GM23248 (cell line): ENCODE data around the gene LMNB1. TPM values are rescaled to one million over a fixed set of nuclear protein-coding genes. Genes with fewer than 3 reads are reported as not detected.

Experiments used
- DNase-seq: peaks from one replicate; pipeline ENCODE4 v3.0.0-alpha.2; 2015
- H2AFZ ChIP-seq: fragments of 200-600 bp; sonication (generic); 2 replicates; pipeline ENCODE4 v1.6.1; 2016; ENCODE audit warnings: antibody characterized with exemption
- H3F3A ChIP-seq: fragments of 200-600 bp; sonication (generic); 2 replicates; pipeline ENCODE4 v1.6.1; 2016; ENCODE audit warnings: mild to moderate bottlenecking, antibody characterized with exemption, mixed run types; ENCODE audit not compliant: insufficient read depth
- H3K27ac ChIP-seq: fragments of 200-600 bp; sonication (generic); 2 replicates; pipeline ENCODE4 v1.5.1; 2016; ENCODE audit warnings: mild to moderate bottlenecking
- H3K27me3 ChIP-seq: fragments of 200-600 bp; sonication (generic); replicated peaks from 2 replicates; pipeline ENCODE4 v1.6.1; 2016; ENCODE audit warnings: mild to moderate bottlenecking; ENCODE audit not compliant: insufficient read depth
- H3K36me3 ChIP-seq: fragments of 200-600 bp; sonication (generic); 2 replicates; pipeline ENCODE4 v1.6.1; 2016; ENCODE audit warnings: low read depth, mild to moderate bottlenecking
- H3K4me1 ChIP-seq: fragments of 200-600 bp; sonication (generic); 2 replicates; pipeline ENCODE4 v1.6.1; 2016; ENCODE audit warnings: mild to moderate bottlenecking; ENCODE audit not compliant: insufficient read depth
- H3K4me2 ChIP-seq: fragments of 200-600 bp; sonication (generic); one replicate; pipeline ENCODE4 v1.6.1; 2016; ENCODE audit warnings: mild to moderate bottlenecking; ENCODE audit not compliant: unreplicated experiment
- H3K4me3 ChIP-seq: fragments of 200-600 bp; sonication (generic); 2 replicates; pipeline ENCODE4 v1.5.1; 2016; ENCODE audit warnings: mild to moderate bottlenecking
- H3K79me2 ChIP-seq: fragments of 200-600 bp; sonication (generic); 2 replicates; pipeline ENCODE4 v1.6.1; 2016; ENCODE audit warnings: mild to moderate bottlenecking; ENCODE audit not compliant: insufficient read depth
- H3K9ac ChIP-seq: fragments of 200-600 bp; sonication (generic); 2 replicates; pipeline ENCODE4 v1.6.1; 2016; ENCODE audit warnings: mild to moderate bottlenecking
- H3K9me2 ChIP-seq: fragments of 200-600 bp; sonication (generic); 2 replicates; pipeline ENCODE4 v1.6.1; 2016; ENCODE audit warnings: mixed run types, mild to moderate bottlenecking, moderate library complexity; ENCODE audit not compliant: insufficient read depth
- H3K9me3 ChIP-seq: fragments of 200-600 bp; sonication (generic); one replicate; pipeline ENCODE4 v1.6.1; 2017; ENCODE audit warnings: low read depth
- H4K20me1 ChIP-seq: fragments of 200-600 bp; sonication (generic); 2 replicates; pipeline ENCODE4 v1.6.0; 2016; ENCODE audit not compliant: insufficient read depth
- EZH2 ChIP-seq: fragments of 200-600 bp; sonication (generic); IDR thresholded peaks from 2 replicates; pipeline ENCODE4 v1.6.1; 2018; ENCODE audit warnings: antibody characterized with exemption, mild to moderate bottlenecking; ENCODE audit not compliant: insufficient read depth, poor library complexity, severe bottlenecking
- EZH2phosphoT487 ChIP-seq: fragments of 200-600 bp; sonication (generic); IDR thresholded peaks from 2 replicates; pipeline ENCODE4 v1.6.1; 2018; ENCODE audit warnings: antibody characterized with exemption, moderate library complexity, mild to moderate bottlenecking, low read depth; ENCODE audit not compliant: insufficient read depth
- WGBS, 2 experiments: methylation state at CpG; one replicate each; pipeline ENCODE4 v1.1.6; 2015 to 2017; ENCODE audit warnings: low lambda C conversion rate in 2 of 2, low coverage in 1 of 2; ENCODE audit errors: missing lambda C conversion rate in 2 of 2; 5-methylcytosine and 5-hydroxymethylcytosine counted together
- in situ Hi-C: fragments of 300-500 bp; cut with MboI; formaldehyde crosslinking; loops from 2 replicates; pipeline ENCODE4 v1.15.0; 2020
- polyA plus RNA-seq: library from polyadenylated mRNA; unstranded; fragments of >200 nt; fragmentation: Nextera tagmentation; extraction: Ambion mirVana; gene quantifications from 2 replicates; pipeline ENCODE4 v1.2.1, GENCODE V29; 2016
- total RNA-seq: library from RNA; depleted of rRNA; stranded (reverse); fragments of >200 nt; shearing (Covaris generic); gene quantifications from 2 replicates; pipeline ENCODE4 v1.2.3, GENCODE V29; 2014

The LMNB1 gene
- total and polyA plus RNA-seq, 2 experiments from 2014 or later: 4.3 to 44.1 TPM

GRCh38 chr5:126816649-126817048, 39.7 kb downstream of the LMNB1 start:
- H4K20me1 ChIP-seq: no peaks in the 10 kb centered on the region
- TF ChIP-seq EZH2phosphoT487: no peak
- no peak for TF ChIP-seq EZH2
- H3K79me2 ChIP-seq: peaks cover 10% of the 10 kb centered on the region; the same call in 1 of the 2 replicates
- H3K27ac ChIP-seq: no peak overlapping the region
- no peak overlapping the region for H3K9ac ChIP-seq
- 98% methylated on average over 8 of the region's 8 CpGs for WGBS, 2 experiments
- no peak overlapping the region for H2AFZ ChIP-seq
- H3K9me3 ChIP-seq: no peaks in the 10 kb centered on the region
- no peak overlapping the region for H3K4me3 ChIP-seq
- DNase-seq: no peak
- H3K4me2 ChIP-seq: no peak overlapping the region
- no peaks in the 10 kb centered on the region for H3K36me3 ChIP-seq
- in situ Hi-C loops: no loop called here
- H3K4me1 ChIP-seq: peaks cover 16% of the 10 kb centered on the region
- H3F3A ChIP-seq: peaks cover 8% of the 10 kb centered on the region
- no peaks in the 10 kb centered on the region for H3K9me2 ChIP-seq
- H3K27me3 ChIP-seq: no peaks in the 10 kb centered on the region

GRCh38 chr5:126818736-126819135, 41.8 kb downstream of the LMNB1 start:
- Histone ChIP-seq H3F3A (no peaks in the 10 kb centered on the region), H3K4me1 (peaks cover 8% of the 10 kb centered on the region), H3K27me3 (no peaks in the 10 kb centered on the region), H3K36me3 (no peaks in the 10 kb centered on the region), H3K4me2 (no peak overlapping the region), H4K20me1 (no peaks in the 10 kb centered on the region), H2AFZ (no peak overlapping the region), H3K4me3 (no peak overlapping the region), H3K9ac (no peak overlapping the region), H3K9me2 (no peaks in the 10 kb centered on the region), H3K27ac (no peak overlapping the region), H3K79me2 (peaks cover 16% of the 10 kb centered on the region; the same call in 1 of the 2 replicates), H3K9me3 (no peaks in the 10 kb centered on the region)
- TF ChIP-seq EZH2 (no peak), EZH2phosphoT487 (no peak)
- no peak for DNase-seq
- WGBS, 2 experiments: 97 to 99% methylated on average over 4 of the region's 4 CpGs
- in situ Hi-C loops: no loop called here

- H3K4me3 ChIP-seq: no peak overlapping the region
- DNase-seq: no peak
- no peaks in the 10 kb centered on the region for H3K36me3 ChIP-seq
- WGBS, 2 experiments: 97 to 100% methylated on average over 5 of the region's 5 CpGs
- TF ChIP-seq EZH2: no peak
- no peak for TF ChIP-seq EZH2phosphoT487
- H4K20me1 ChIP-seq: no peaks in the 10 kb centered on the region
- H3K79me2 ChIP-seq: peaks cover 16% of the 10 kb centered on the region; the same call in 1 of the 2 replicates
- no peaks in the 10 kb centered on the region for H3K9me2 ChIP-seq
- in situ Hi-C loops: no loop called here
- H3K4me1 ChIP-seq: peaks cover 8% of the 10 kb centered on the region
- no peaks in the 10 kb centered on the region for H3K27me3 ChIP-seq
- H3F3A ChIP-seq: no peaks in the 10 kb centered on the region
- no peaks in the 10 kb centered on the region for H3K9me3 ChIP-seq
- H3K4me2 ChIP-seq: no peak overlapping the region
- H2AFZ ChIP-seq: no peak overlapping the region
- H3K9ac ChIP-seq: no peak overlapping the region
- H3K27ac ChIP-seq: no peak overlapping the region
These were observed 42.3 kb downstream of the LMNB1 start for GRCh38 chr5:126819253-126819652.

GRCh38 chr5:126826619-126827215, 49.8 kb downstream of the LMNB1 start:
- H3K4me3 ChIP-seq: no peak overlapping the region
- no peaks in the 10 kb centered on the region for H3K4me1 ChIP-seq
- H3K27me3 ChIP-seq: no peaks in the 10 kb centered on the region
- in situ Hi-C loops: loop anchor here (25.0 kb wide), 1 partner anchor 461 kb away; the partner anchor contains the start of gene MEGF10
- H3F3A ChIP-seq: no peaks in the 10 kb centered on the region
- H3K27ac ChIP-seq: no peak overlapping the region
- H3K9me2 ChIP-seq: no peaks in the 10 kb centered on the region
- H3K4me2 ChIP-seq: no peak overlapping the region
- no peaks in the 10 kb centered on the region for H3K9me3 ChIP-seq
- H2AFZ ChIP-seq: no peak overlapping the region
- H3K36me3 ChIP-seq: no peaks in the 10 kb centered on the region
- H3K79me2 ChIP-seq: 0 out of 2 replicates have a peak, but pooled peaks cover 6% of the 10 kb centered on the region
- 77 to 82% methylated on average over 3 of the region's 3 CpGs for WGBS, 2 experiments
- no peak overlapping the region for H3K9ac ChIP-seq
- no peaks in the 10 kb centered on the region for H4K20me1 ChIP-seq
- TF ChIP-seq EZH2: no peak
- no peak for TF ChIP-seq EZH2phosphoT487
- DNase-seq: no peak

GRCh38 chr5:126829098-126829497, 52.2 kb downstream of the LMNB1 start:
- Histone ChIP-seq H3K9ac (no peak overlapping the region), H3K27ac (no peak overlapping the region), H3K4me1 (no peaks in the 10 kb centered on the region), H3K27me3 (no peaks in the 10 kb centered on the region), H3K9me3 (no peaks in the 10 kb centered on the region), H3K9me2 (no peaks in the 10 kb centered on the region), H3K4me2 (no peak overlapping the region), H4K20me1 (no peaks in the 10 kb centered on the region), H3K36me3 (no peaks in the 10 kb centered on the region; the same call in 1 of the 2 replicates), H3F3A (no peaks in the 10 kb centered on the region), H3K4me3 (no peak overlapping the region), H2AFZ (no peak overlapping the region), H3K79me2 (no peaks in the 10 kb centered on the region)
- in situ Hi-C loops: loop anchor here (25.0 kb wide), 1 partner anchor 458 kb away; the partner anchor contains the start of gene MEGF10
- DNase-seq: no peak
- 99 to 100% methylated on average over 5 of the region's 5 CpGs for WGBS, 2 experiments
- TF ChIP-seq EZH2 (no peak), EZH2phosphoT487 (no peak)
